ENCODE results near the gene CLMN. TPM values are rescaled to one million over a fixed set of nuclear protein-coding genes. Genes with fewer than 3 reads are reported as not detected.
A peak's percentile ranks its signal among the peaks of the same experiment; 100 is the strongest.

Gene CLMN
- total RNA-seq, 1 experiment from 2014 or later, result 24.0 TPM

DNA sequence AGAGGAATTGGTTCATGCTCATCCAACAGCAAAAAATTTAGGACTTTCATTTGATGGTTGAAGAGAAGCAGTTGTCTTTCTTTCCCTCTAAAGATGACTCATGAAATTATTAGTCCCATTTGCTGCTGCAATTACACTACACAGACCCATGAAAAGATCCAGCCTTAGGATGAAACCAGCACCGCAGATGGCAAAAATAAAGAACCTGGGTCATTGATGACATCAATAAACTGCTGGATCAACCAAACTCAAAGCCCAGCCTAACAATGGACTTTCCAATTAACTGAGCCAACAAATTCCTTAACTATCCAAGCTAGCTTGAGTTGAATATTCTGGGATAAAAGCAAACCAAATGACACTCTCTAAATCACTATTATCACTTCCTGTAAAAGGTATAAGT, 183.1 kb downstream of the CLMN start:
- no peak for DNase-seq (ENCODE audit: low read depth, low spot score)

GRCh38 chr14:95134304-95134933, 185.3 kb downstream of the CLMN start:
- in situ Hi-C loops (cut with HindIII; ENCODE audit: low pct_unique_long_range_greater_than_20kb, low sequenced_read_pairs), result no loop called here
- DNase-seq (ENCODE audit: low read depth, low spot score), result no peak

More for the DNA sequence above, 183.1 kb downstream of the CLMN start:
- in situ Hi-C loops (cut with HindIII; ENCODE audit: low pct_unique_long_range_greater_than_20kb, low sequenced_read_pairs), result no loop called here

- peak; percentile 46 for DNase-seq (ENCODE audit: low read depth, low spot score)
- in situ Hi-C loops (cut with HindIII; ENCODE audit: low pct_unique_long_range_greater_than_20kb, low sequenced_read_pairs), result no loop called here
Observed at GRCh38 chr14:95133282-95133681, 186.4 kb downstream of the CLMN start.

DNA sequence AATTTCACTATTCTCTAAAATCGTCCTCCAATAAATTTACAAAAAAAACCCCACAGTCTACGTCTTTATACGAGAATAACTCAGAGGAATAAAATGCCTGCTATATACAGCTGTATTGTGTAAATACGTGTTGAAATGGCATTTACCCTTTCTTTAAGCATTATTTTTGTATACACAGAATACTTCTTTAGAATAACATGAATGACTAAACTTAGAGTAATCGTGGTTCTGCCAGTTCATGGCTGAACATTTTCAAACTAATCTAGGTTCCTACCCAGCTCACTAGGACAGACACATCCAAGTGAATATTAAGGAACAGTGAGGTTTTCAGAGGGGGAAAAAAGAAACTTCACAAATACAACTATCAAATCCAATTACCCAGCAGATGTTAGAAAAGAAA, 186.9 kb downstream of the CLMN start:
- no peak for DNase-seq (ENCODE audit: low read depth, low spot score)
- in situ Hi-C loops (cut with HindIII; ENCODE audit: low pct_unique_long_range_greater_than_20kb, low sequenced_read_pairs), result no loop called here

Small RNA genes lying within 50 kb of the gene (small RNA-seq; reads per million reads assigned to genes)
- 0 to 0.29 reads per million in 2 experiments for gene MIR3173

Other genes with a start within 250 kb of the CLMN start
- 36.6 and 38.8 TPM in 2 replicates for gene DICER1, start 162.4 kb downstream of the CLMN start, total RNA-seq (2014; rRNA removed; shearing (Covaris generic))
- 1.3 and 1.6 TPM in 2 replicates for gene SYNE3, start 196.7 kb upstream of the CLMN start, total RNA-seq (2014; rRNA removed; shearing (Covaris generic))
- 49.2 and 57.5 TPM in 2 replicates for gene GLRX5, start 215.1 kb upstream of the CLMN start, total RNA-seq (2014; rRNA removed; shearing (Covaris generic))